Measurements from ENCODE around the gene LHX5. TPM values are rescaled to one million over a fixed set of nuclear protein-coding genes. Genes with fewer than 3 reads are reported as not detected.

LHX5 gene
- polyA plus RNA-seq, 3 donors: not detected

GRCh38 chr12:113440947-113441782 is 30.5 kb downstream of the LHX5 start:
- no peak overlapping the region for H3K27ac ChIP-seq (ENCODE audit: low read depth in 1 of 2, low read length in 2 of 2)
- H4K20me1 ChIP-seq (ENCODE audit: insufficient read depth, low read length): no peaks in the 10 kb centered on the region
- H3K4me3 Mint-ChIP-seq: no peak overlapping the region
- no peaks in the 10 kb centered on the region for H3K36me3 ChIP-seq (replicated peaks in 1 of 2; ENCODE audit: control insufficient read depth in 1 of 2, insufficient read depth in 2 of 2, low read length in 2 of 2)
- H3K4me2 ChIP-seq (replicated peaks; ENCODE audit: extremely low read depth, low read length, poor library complexity, severe bottlenecking): no peak overlapping the region
- H3K4me1 Mint-ChIP-seq: peaks cover 14% of the 10 kb centered on the region
- H3K36me3 Mint-ChIP-seq: no peaks in the 10 kb centered on the region
- H2AFZ ChIP-seq (ENCODE audit: insufficient read depth, low read depth, low read length, poor library complexity, severe bottlenecking): no peak overlapping the region
- no peaks in the 10 kb centered on the region for H3K27me3 ChIP-seq (ENCODE audit: control insufficient read depth in 2 of 2, insufficient read depth in 2 of 2, low read length in 2 of 2)
- H3K27ac Mint-ChIP-seq: no peak overlapping the region
- H3K9me3 Mint-ChIP-seq: peaks cover 0 to 10% (median 8%) of the 10 kb centered on the region in 7 donors
- peaks cover 2 to 11% (median 7%) of the 10 kb centered on the region in 3 donors for H3K27me3 Mint-ChIP-seq (ENCODE audit: low read depth in 3 of 3)
- 91% methylated on average over 12 of the region's 14 CpGs for WGBS (ENCODE audit: insufficient coverage)
- no peak overlapping the region for H3K9ac ChIP-seq (ENCODE audit: insufficient read depth, low read length, poor library complexity, severe bottlenecking)
- DNase-seq: no peak
- no peak for TF ChIP-seq CTCF (IDR thresholded peaks at IDR 0.05)
- no peaks in the 10 kb centered on the region for H3K79me2 ChIP-seq (ENCODE audit: insufficient read depth, low read length)
- peaks cover 0 to 6% of the 10 kb centered on the region in 2 donors for H3K9me3 ChIP-seq (replicated peaks in 1 of 2; ENCODE audit: control insufficient read depth in 1 of 2, insufficient read depth in 1 of 2, low read length in 2 of 2)
- no peak overlapping the region for H3K4me3 ChIP-seq (replicated peaks in 1 of 3; ENCODE audit: low read depth in 2 of 3, low read length in 3 of 3)
- intact Hi-C loops (cut with micrococcal nuclease): no loop called here
- peaks cover 0 to 7% of the 10 kb centered on the region in 2 donors for H3K4me1 ChIP-seq (ENCODE audit: control insufficient read depth in 1 of 2, insufficient read depth in 2 of 2, low read length in 2 of 2)

GRCh38 chr12:113440336-113440735 is 31.3 kb downstream of the LHX5 start:
- no peak for TF ChIP-seq CTCF (IDR thresholded peaks at IDR 0.05)
- Histone ChIP-seq H3K4me3 (replicated peaks in 1 of 3; ENCODE audit: low read depth in 2 of 3, low read length in 3 of 3) (no peak overlapping the region), H4K20me1 (ENCODE audit: insufficient read depth, low read length) (no peaks in the 10 kb centered on the region), H3K9ac (ENCODE audit: insufficient read depth, low read length, poor library complexity, severe bottlenecking) (no peak overlapping the region), H3K4me2 (replicated peaks; ENCODE audit: extremely low read depth, low read length, poor library complexity, severe bottlenecking) (no peak overlapping the region), H3K36me3 (replicated peaks in 1 of 2; ENCODE audit: control insufficient read depth in 1 of 2, insufficient read depth in 2 of 2, low read length in 2 of 2) (no peaks in the 10 kb centered on the region), H3K27me3 (ENCODE audit: control insufficient read depth in 2 of 2, insufficient read depth in 2 of 2, low read length in 2 of 2) (no peaks in the 10 kb centered on the region), H2AFZ (ENCODE audit: insufficient read depth, low read depth, low read length, poor library complexity, severe bottlenecking) (no peak overlapping the region), H3K9me3 (replicated peaks in 1 of 2; ENCODE audit: control insufficient read depth in 1 of 2, insufficient read depth in 1 of 2, low read length in 2 of 2) (peaks cover 0 to 4% of the 10 kb centered on the region in 2 donors), H3K79me2 (ENCODE audit: insufficient read depth, low read length) (no peaks in the 10 kb centered on the region), H3K27ac (ENCODE audit: low read depth in 1 of 2, low read length in 2 of 2) (no peak overlapping the region), H3K4me1 (ENCODE audit: control insufficient read depth in 1 of 2, insufficient read depth in 2 of 2, low read length in 2 of 2) (peaks cover 0 to 5% of the 10 kb centered on the region in 2 donors)
- peak overlapping the region in 1 of 7 donors; percentile 43 for H3K27ac Mint-ChIP-seq
- intact Hi-C loops (cut with micrococcal nuclease): no loop called here
- WGBS (ENCODE audit: insufficient coverage): 77% methylated on average over 3 of the region's 7 CpGs
- peaks cover 0 to 7% (median 4%) of the 10 kb centered on the region in 7 donors for H3K9me3 Mint-ChIP-seq
- peaks cover 2 to 8% (median 7%) of the 10 kb centered on the region in 3 donors for H3K27me3 Mint-ChIP-seq (ENCODE audit: low read depth in 3 of 3)
- DNase-seq: no peak
- no peak overlapping the region for H3K4me3 Mint-ChIP-seq
- H3K36me3 Mint-ChIP-seq: no peaks in the 10 kb centered on the region
- peaks cover 7% of the 10 kb centered on the region for H3K4me1 Mint-ChIP-seq
